ENCODE data around the gene ISLR. TPM values are rescaled to one million over a fixed set of nuclear protein-coding genes. Genes with fewer than 3 reads are reported as not detected.

ISLR gene
- total and polyA plus RNA-seq, 7 experiments from 2014 or later = not detected

GRCh38 chr15:74132681-74133651 lies 40.5 kb upstream of the ISLR start:
- peaks cover 0 to 10% (median 0%) of the 10 kb centered on the region in 5 donors for H3K36me3 Mint-ChIP-seq
- ATAC-seq (no peak), DNase-seq (no peak)
- Histone ChIP-seq H3K9me3 (ENCODE audit: control insufficient read depth in 2 of 3, low read length in 3 of 3) (no peaks in the 10 kb centered on the region), H3K4me3 (ENCODE audit: low read length) (no peak overlapping the region), H3K36me3 (ENCODE audit: control insufficient read depth in 2 of 3, insufficient read depth in 3 of 3, low read length in 3 of 3) (no peaks in the 10 kb centered on the region), H3K27ac (ENCODE audit: low read depth, low read length) (no peak overlapping the region), H3K4me1 (ENCODE audit: control insufficient read depth in 2 of 2, insufficient read depth in 2 of 2, low read length in 2 of 2) (peaks cover 8 to 27% of the 10 kb centered on the region in 2 donors), H3K27me3 (ENCODE audit: control insufficient read depth in 2 of 2, insufficient read depth in 2 of 2, low read length in 2 of 2) (peaks cover 0 to 29% of the 10 kb centered on the region in 2 donors)
- H3K27me3 Mint-ChIP-seq = peaks cover 59 to 89% (median 71%) of the 10 kb centered on the region in 5 donors
- POLR2A ChIA-PET = no interaction called here
- peak overlapping the region in 1 of 9 donors; percentile 38 for H3K27ac Mint-ChIP-seq
- intact Hi-C loops (cut with micrococcal nuclease) = no loop called here
- H3K9me3 Mint-ChIP-seq = peaks cover 0 to 2% (median 0%) of the 10 kb centered on the region in 11 donors
- CTCF ChIA-PET = no interaction called here
- H3K4me1 Mint-ChIP-seq = peaks cover 26 to 53% (median 35%) of the 10 kb centered on the region in 7 donors
- H3K4me3 Mint-ChIP-seq = peak overlapping the region in 4 of 10 donors; percentile 3 to 34 (median 8)

GRCh38 chr15:74133694-74134386 lies 39.7 kb upstream of the ISLR start:
- Mint-ChIP-seq H3K4me3 (peak overlapping the region in 1 of 10 donors; percentile 80), H3K27ac (peak overlapping the region in 1 of 9 donors; percentile 46), H3K27me3 (peaks cover 65 to 91% (median 75%) of the 10 kb centered on the region in 5 donors), H3K9me3 (peaks cover 0 to 2% (median 0%) of the 10 kb centered on the region in 11 donors), H3K4me1 (peaks cover 26 to 50% (median 35%) of the 10 kb centered on the region in 7 donors), H3K36me3 (peaks cover 0 to 10% (median 0%) of the 10 kb centered on the region in 5 donors)
- no peaks in the 10 kb centered on the region for H3K9me3 ChIP-seq (ENCODE audit: control insufficient read depth in 2 of 3, low read length in 3 of 3)
- CTCF ChIA-PET = no interaction called here
- H3K27ac ChIP-seq (ENCODE audit: low read depth, low read length) = no peak overlapping the region
- no peak for DNase-seq
- H3K36me3 ChIP-seq (ENCODE audit: control insufficient read depth in 2 of 3, insufficient read depth in 3 of 3, low read length in 3 of 3) = no peaks in the 10 kb centered on the region
- intact Hi-C loops (cut with micrococcal nuclease) = loop anchor here in 1 of 2 donors (1.0 kb wide), 1 partner anchor 161 kb away; no protein-coding TSS in a partner anchor
- POLR2A ChIA-PET = no interaction called here
- ATAC-seq = no peak
- no peak overlapping the region for H3K4me3 ChIP-seq (ENCODE audit: low read length)
- peaks cover 0 to 27% of the 10 kb centered on the region in 2 donors for H3K27me3 ChIP-seq (ENCODE audit: control insufficient read depth in 2 of 2, insufficient read depth in 2 of 2, low read length in 2 of 2)
- peaks cover 4 to 20% of the 10 kb centered on the region in 2 donors for H3K4me1 ChIP-seq (ENCODE audit: control insufficient read depth in 2 of 2, insufficient read depth in 2 of 2, low read length in 2 of 2)

GRCh38 chr15:74134387-74135027 lies 39.0 kb upstream of the ISLR start:
- ChIA-PET CTCF (no interaction called here), POLR2A (no interaction called here)
- ATAC-seq (no peak), DNase-seq (peak in 1 of 9 donors; percentile 32)
- H3K27ac ChIP-seq (ENCODE audit: low read depth, low read length) = no peak overlapping the region
- no peaks in the 10 kb centered on the region for H3K9me3 ChIP-seq (ENCODE audit: control insufficient read depth in 2 of 3, low read length in 3 of 3)
- no peak overlapping the region for H3K4me3 ChIP-seq (ENCODE audit: low read length)
- H3K4me1 Mint-ChIP-seq = peaks cover 24 to 47% (median 33%) of the 10 kb centered on the region in 7 donors
- peaks cover 0 to 10% (median 0%) of the 10 kb centered on the region in 5 donors for H3K36me3 Mint-ChIP-seq
- peaks cover 66 to 89% (median 77%) of the 10 kb centered on the region in 5 donors for H3K27me3 Mint-ChIP-seq
- peak overlapping the region in 6 of 10 donors; percentile 66 to 80 (median 67) for H3K4me3 Mint-ChIP-seq
- H3K4me1 ChIP-seq (ENCODE audit: control insufficient read depth in 2 of 2, insufficient read depth in 2 of 2, low read length in 2 of 2) = peaks cover 4 to 20% of the 10 kb centered on the region in 2 donors
- H3K9me3 Mint-ChIP-seq = peaks cover 0 to 2% (median 0%) of the 10 kb centered on the region in 11 donors
- intact Hi-C loops (cut with micrococcal nuclease) = loop anchor here in 1 of 2 donors (1.0 kb wide), 1 partner anchor 161 kb away; no protein-coding TSS in a partner anchor
- H3K27ac Mint-ChIP-seq = peak overlapping the region in 1 of 9 donors; percentile 33
- no peaks in the 10 kb centered on the region for H3K36me3 ChIP-seq (ENCODE audit: control insufficient read depth in 2 of 3, insufficient read depth in 3 of 3, low read length in 3 of 3)
- H3K27me3 ChIP-seq (ENCODE audit: control insufficient read depth in 2 of 2, insufficient read depth in 2 of 2, low read length in 2 of 2) = peaks cover 0 to 27% of the 10 kb centered on the region in 2 donors

GRCh38 chr15:74135041-74135565 lies 38.4 kb upstream of the ISLR start:
- peak overlapping the region in 2 of 9 donors; percentile 2 to 81 for H3K27ac Mint-ChIP-seq
- no peak overlapping the region for H3K4me3 ChIP-seq (ENCODE audit: low read length)
- peak overlapping the region; percentile 46 to 80 (median 67) for H3K4me3 Mint-ChIP-seq
- DNase-seq = no peak
- CTCF ChIA-PET = no interaction called here
- peaks cover 0 to 10% (median 0%) of the 10 kb centered on the region in 5 donors for H3K36me3 Mint-ChIP-seq
- H3K36me3 ChIP-seq (ENCODE audit: control insufficient read depth in 2 of 3, insufficient read depth in 3 of 3, low read length in 3 of 3) = no peaks in the 10 kb centered on the region
- no peak overlapping the region for H3K27ac ChIP-seq (ENCODE audit: low read depth, low read length)
- peaks cover 66 to 88% (median 77%) of the 10 kb centered on the region in 5 donors for H3K27me3 Mint-ChIP-seq
- H3K27me3 ChIP-seq (ENCODE audit: control insufficient read depth in 2 of 2, insufficient read depth in 2 of 2, low read length in 2 of 2) = peaks cover 0 to 27% of the 10 kb centered on the region in 2 donors
- POLR2A ChIA-PET = no interaction called here
- ATAC-seq = no peak
- no peaks in the 10 kb centered on the region for H3K9me3 ChIP-seq (ENCODE audit: control insufficient read depth in 2 of 3, low read length in 3 of 3)
- peaks cover 4 to 20% of the 10 kb centered on the region in 2 donors for H3K4me1 ChIP-seq (ENCODE audit: control insufficient read depth in 2 of 2, insufficient read depth in 2 of 2, low read length in 2 of 2)
- H3K4me1 Mint-ChIP-seq = peaks cover 20 to 43% (median 31%) of the 10 kb centered on the region in 7 donors
- H3K9me3 Mint-ChIP-seq = peaks cover 0 to 2% (median 0%) of the 10 kb centered on the region in 11 donors
- intact Hi-C loops (cut with micrococcal nuclease) = no loop called here

GRCh38 chr15:74136540-74136813 lies 37.0 kb upstream of the ISLR start:
- peak overlapping the region; percentile 70 to 83 (median 78) for H3K4me3 Mint-ChIP-seq
- H3K9me3 Mint-ChIP-seq = peaks cover 0 to 2% (median 0%) of the 10 kb centered on the region in 11 donors
- DNase-seq = no peak
- ChIA-PET POLR2A (no interaction called here), CTCF (no interaction called here)
- H3K36me3 Mint-ChIP-seq = peaks cover 0 to 6% (median 0%) of the 10 kb centered on the region in 5 donors
- no peaks in the 10 kb centered on the region for H3K36me3 ChIP-seq (ENCODE audit: control insufficient read depth in 2 of 3, insufficient read depth in 3 of 3, low read length in 3 of 3)
- H3K4me1 Mint-ChIP-seq = peaks cover 15 to 36% (median 24%) of the 10 kb centered on the region in 7 donors
- peaks cover 62 to 84% (median 75%) of the 10 kb centered on the region in 5 donors for H3K27me3 Mint-ChIP-seq
- no peak for ATAC-seq
- H3K27me3 ChIP-seq (ENCODE audit: control insufficient read depth in 2 of 2, insufficient read depth in 2 of 2, low read length in 2 of 2) = peaks cover 0 to 22% of the 10 kb centered on the region in 2 donors
- H3K4me1 ChIP-seq (ENCODE audit: control insufficient read depth in 2 of 2, insufficient read depth in 2 of 2, low read length in 2 of 2) = peaks cover 4 to 20% of the 10 kb centered on the region in 2 donors
- no peaks in the 10 kb centered on the region for H3K9me3 ChIP-seq (ENCODE audit: control insufficient read depth in 2 of 3, low read length in 3 of 3)
- H3K4me3 ChIP-seq (ENCODE audit: low read length) = no peak overlapping the region
- intact Hi-C loops (cut with micrococcal nuclease) = no loop called here
- H3K27ac Mint-ChIP-seq = peak overlapping the region in 1 of 9 donors; percentile 73
- H3K27ac ChIP-seq (ENCODE audit: low read depth, low read length) = no peak overlapping the region
